GM12892 (cell line): ENCODE results near the gene UCP3.

Source experiments
- POLR2A ChIP-seq: IDR thresholded peaks from 2 replicates; pipeline ENCODE4 v1.6.1; 2011; ENCODE audit warnings: low read depth, low read length, control low read depth
- POLR2AphosphoS5 ChIP-seq: IDR thresholded peaks from 2 replicates; pipeline ENCODE4 v1.6.1; 2011; ENCODE audit warnings: low read depth, low read length, control low read depth
- TAF1 ChIP-seq: IDR thresholded peaks from 2 replicates; pipeline ENCODE4 v1.6.1; 2011; ENCODE audit warnings: low read depth, mild to moderate bottlenecking, control low read depth, low read length, borderline replicate concordance

DNA sequence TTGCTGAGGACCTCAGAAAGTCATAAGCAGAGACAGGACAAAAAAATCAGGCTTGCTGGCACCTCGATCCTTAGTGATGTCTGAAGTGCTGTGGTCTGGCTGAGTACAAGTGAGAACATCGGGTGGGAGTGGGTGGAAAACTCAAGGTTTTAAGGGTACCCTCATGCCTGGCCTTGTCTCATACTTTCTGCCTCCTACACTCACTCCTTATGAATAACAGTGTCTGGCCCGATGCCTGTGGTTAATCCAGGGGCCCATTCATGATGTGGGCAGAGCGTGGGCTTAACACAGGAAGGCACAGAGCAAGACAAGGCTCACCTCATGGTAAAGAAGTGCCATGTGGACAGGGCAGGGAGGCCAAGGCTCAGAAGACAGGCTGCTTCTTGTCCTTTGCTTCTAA lies 11.0 kb upstream of the UCP3 start:
- TF ChIP-seq TAF1 (no peak), POLR2A (no peak), POLR2AphosphoS5 (no peak)
